Mesenchymal stem cell (in vitro differentiated cells and primary cell): ENCODE results near the gene ZBTB14.

Source experiments
- DNase-seq: peaks from one replicate; pipeline ENCODE4 v3.0.0-alpha.2; 2013
- H2AFZ ChIP-seq: one replicate; pipeline ENCODE4 v1.6.1; 2013; ENCODE audit warnings: low read depth, mild to moderate bottlenecking, control low read depth, inconsistent platforms, low read length, moderate library complexity
- H2AK5ac ChIP-seq: 2 replicates; pipeline ENCODE4 v1.6.1; 2013; ENCODE audit warnings: low read length, moderate library complexity, mild to moderate bottlenecking, inconsistent platforms; ENCODE audit not compliant: severe bottlenecking
- H2BK120ac ChIP-seq: one replicate; pipeline ENCODE4 v1.6.1; 2013; ENCODE audit warnings: low read depth, mild to moderate bottlenecking, inconsistent platforms, low read length, moderate library complexity
- H2BK12ac ChIP-seq, 2 experiments: one replicate each; pipeline ENCODE4 v1.6.1; 2013; ENCODE audit warnings: inconsistent platforms in 2 of 2, low read length in 2 of 2, mild to moderate bottlenecking in 2 of 2, moderate library complexity in 2 of 2, control low read depth in 1 of 2
- H2BK15ac ChIP-seq: one replicate; pipeline ENCODE4 v1.6.1; 2013; ENCODE audit warnings: mild to moderate bottlenecking, low read depth, inconsistent platforms; ENCODE audit not compliant: poor library complexity, severe bottlenecking
- H2BK5ac ChIP-seq: 2 replicates; pipeline ENCODE4 v1.6.1; 2013; ENCODE audit warnings: low read depth, mild to moderate bottlenecking, low read length, control low read depth, inconsistent platforms; ENCODE audit not compliant: poor library complexity, severe bottlenecking
- H3K14ac ChIP-seq, 2 experiments: one replicate each; pipeline ENCODE4 v1.6.1; 2013; ENCODE audit warnings: inconsistent platforms in 2 of 2, low read length in 2 of 2, control low read depth in 1 of 2, mild to moderate bottlenecking in 1 of 2, moderate library complexity in 1 of 2
- H3K18ac ChIP-seq, 2 experiments: one replicate each; pipeline ENCODE4 v1.6.1; 2013; ENCODE audit warnings: inconsistent platforms in 2 of 2, low read length in 2 of 2, control low read depth in 1 of 2, low read depth in 1 of 2, mild to moderate bottlenecking in 1 of 2
- H3K23ac ChIP-seq, 2 experiments: one replicate each; pipeline ENCODE4 v1.6.1; 2013; ENCODE audit warnings: inconsistent platforms in 2 of 2, low read length in 2 of 2, mild to moderate bottlenecking in 2 of 2, moderate library complexity in 2 of 2, control low read depth in 1 of 2
- H3K27ac ChIP-seq: 2 replicates; pipeline ENCODE4 v1.5.1; 2013; ENCODE audit warnings: mild to moderate bottlenecking, moderate library complexity, low read length, control low read depth, inconsistent platforms; ENCODE audit not compliant: poor library complexity, severe bottlenecking
- H3K27me3 ChIP-seq, 2 experiments: 2 replicates each; pipeline versions ENCODE4 v1.6.1 to v1.7.0; 2013; ENCODE audit warnings: low read length in 2 of 2, mild to moderate bottlenecking in 2 of 2, moderate library complexity in 2 of 2, control low read depth in 1 of 2, inconsistent platforms in 1 of 2; ENCODE audit not compliant: control insufficient read depth in 1 of 2, insufficient read depth in 1 of 2
- H3K36me3 ChIP-seq, 2 experiments: 2 replicates each; pipeline versions ENCODE4 v1.6.1 to v1.7.0; 2013; ENCODE audit warnings: low read length in 2 of 2, control low read depth in 1 of 2, inconsistent platforms in 1 of 2, low read depth in 1 of 2, mild to moderate bottlenecking in 1 of 2; ENCODE audit not compliant: insufficient read depth in 2 of 2, control insufficient read depth in 1 of 2
- H3K4ac ChIP-seq, 2 experiments: one replicate each; pipeline ENCODE4 v1.6.1; 2013; ENCODE audit warnings: inconsistent platforms in 2 of 2, low read length in 2 of 2, mild to moderate bottlenecking in 2 of 2, moderate library complexity in 2 of 2, control low read depth in 1 of 2, low read depth in 1 of 2
- H3K4me1 ChIP-seq: 2 replicates; pipeline ENCODE4 v1.6.1; 2013; ENCODE audit warnings: low read depth, low read length, control low read depth; ENCODE audit not compliant: control insufficient read depth, insufficient read depth
- H3K4me2 ChIP-seq: 2 replicates; pipeline ENCODE4 v1.6.1; 2013; ENCODE audit warnings: low read length, mild to moderate bottlenecking, inconsistent platforms; ENCODE audit not compliant: poor library complexity, severe bottlenecking
- H3K4me3 ChIP-seq, 2 experiments: 2 replicates each; pipeline versions ENCODE4 v1.5.1 to v1.7.0; 2013; ENCODE audit warnings: low read length in 2 of 2, mild to moderate bottlenecking in 2 of 2, control low read depth in 1 of 2, low read depth in 1 of 2; ENCODE audit not compliant: insufficient read depth in 1 of 2
- H3K79me1 ChIP-seq: replicated peaks from 2 replicates; pipeline ENCODE4 v1.6.1; 2013; ENCODE audit warnings: mild to moderate bottlenecking, control low read depth, low read length, inconsistent platforms; ENCODE audit not compliant: poor library complexity, severe bottlenecking
- H3K9ac ChIP-seq: 2 replicates; pipeline ENCODE4 v1.7.0; 2013; ENCODE audit warnings: mild to moderate bottlenecking, low read length, moderate library complexity
- H3K9me3 ChIP-seq: 2 replicates; pipeline ENCODE4 v1.7.0; 2013; ENCODE audit warnings: mild to moderate bottlenecking, low read length; ENCODE audit not compliant: control insufficient read depth
- H4K8ac ChIP-seq: one replicate; pipeline ENCODE4 v1.6.1; 2013; ENCODE audit warnings: inconsistent platforms, mild to moderate bottlenecking, low read length, moderate library complexity
- H4K91ac ChIP-seq: one replicate; pipeline ENCODE4 v1.6.1; 2013; ENCODE audit warnings: mild to moderate bottlenecking, low read length, inconsistent platforms
- WGBS: methylation state at CpG from one replicate; pipeline ENCODE4 v1.1.7; 2013; ENCODE audit warnings: mixed read lengths; 5-methylcytosine and 5-hydroxymethylcytosine counted together

Gene ZBTB14

GRCh38 chr18:5309888-5310470 lies 14.5 kb upstream of the ZBTB14 start:
- no peaks in the 10 kb centered on the region for H3K4me1 ChIP-seq
- no peak overlapping the region for H3K18ac ChIP-seq
- no peak overlapping the region for H3K4ac ChIP-seq
- H3K4me2 ChIP-seq, result no peak overlapping the region
- no peak overlapping the region for H2AK5ac ChIP-seq
- WGBS, result 81% methylated on average over 5 of the region's 5 CpGs
- no peak overlapping the region for H3K23ac ChIP-seq
- DNase-seq, result no peak
- no peak overlapping the region for H3K14ac ChIP-seq
- H3K4me3 ChIP-seq, result peak overlapping the region in 1 of 2 experiments; percentile 67
- no peak overlapping the region for H2BK15ac ChIP-seq
- H3K9ac ChIP-seq, result peak overlapping the region; percentile 33
- H2AFZ ChIP-seq, result no peak overlapping the region
- H4K91ac ChIP-seq, result no peak overlapping the region
- H4K8ac ChIP-seq, result no peak overlapping the region
- no peaks in the 10 kb centered on the region for H3K9me3 ChIP-seq
- no peaks in the 10 kb centered on the region for H3K79me1 ChIP-seq
- no peak overlapping the region for H2BK12ac ChIP-seq
- no peak overlapping the region for H2BK120ac ChIP-seq
- no peak overlapping the region for H3K27ac ChIP-seq
- no peak overlapping the region for H2BK5ac ChIP-seq
- H3K36me3 ChIP-seq, result no peaks in the 10 kb centered on the region
- H3K27me3 ChIP-seq, result no peaks in the 10 kb centered on the region

DNA sequence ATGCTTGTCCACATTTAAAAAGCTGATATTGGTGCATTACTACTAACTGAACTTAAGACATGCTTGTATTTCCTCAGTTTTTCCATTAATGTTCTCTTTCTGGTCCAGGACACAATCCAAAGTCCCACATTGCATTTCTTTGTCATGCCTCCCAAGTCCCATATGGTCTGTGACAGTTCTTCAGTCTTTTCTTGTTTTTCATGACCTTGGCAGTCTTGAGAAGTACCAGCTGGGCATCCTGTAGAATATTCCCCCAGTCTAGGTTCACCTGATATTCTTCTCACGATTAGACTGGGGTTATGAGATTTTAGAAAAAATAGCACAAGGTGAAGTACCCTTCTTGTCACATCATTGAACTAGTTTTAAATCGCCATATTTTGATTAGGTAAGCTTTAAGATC lies 10.3 kb upstream of the ZBTB14 start:
- H3K23ac ChIP-seq, result no peak overlapping the region
- no peak overlapping the region for H2BK15ac ChIP-seq
- no peak overlapping the region for H2BK120ac ChIP-seq
- 86% methylated on average over 1 of the region's 2 CpGs for WGBS
- H2BK12ac ChIP-seq, result no peak overlapping the region
- H2BK5ac ChIP-seq, result no peak overlapping the region
- peaks cover 0 to 6% of the 10 kb centered on the region in 2 experiments for H3K27me3 ChIP-seq
- no peak overlapping the region for H4K91ac ChIP-seq
- H3K4me1 ChIP-seq, result no peaks in the 10 kb centered on the region
- DNase-seq, result no peak
- no peaks in the 10 kb centered on the region for H3K36me3 ChIP-seq
- no peak overlapping the region for H3K27ac ChIP-seq
- no peak overlapping the region for H2AFZ ChIP-seq
- H3K79me1 ChIP-seq, result no peaks in the 10 kb centered on the region
- H3K18ac ChIP-seq, result no peak overlapping the region
- H3K4me2 ChIP-seq, result no peak overlapping the region
- H3K9me3 ChIP-seq, result no peaks in the 10 kb centered on the region
- H3K4me3 ChIP-seq, result no peak overlapping the region
- no peak overlapping the region for H4K8ac ChIP-seq
- no peak overlapping the region for H3K4ac ChIP-seq
- H3K14ac ChIP-seq, result no peak overlapping the region
- no peak overlapping the region for H3K9ac ChIP-seq
- no peak overlapping the region for H2AK5ac ChIP-seq

DNA sequence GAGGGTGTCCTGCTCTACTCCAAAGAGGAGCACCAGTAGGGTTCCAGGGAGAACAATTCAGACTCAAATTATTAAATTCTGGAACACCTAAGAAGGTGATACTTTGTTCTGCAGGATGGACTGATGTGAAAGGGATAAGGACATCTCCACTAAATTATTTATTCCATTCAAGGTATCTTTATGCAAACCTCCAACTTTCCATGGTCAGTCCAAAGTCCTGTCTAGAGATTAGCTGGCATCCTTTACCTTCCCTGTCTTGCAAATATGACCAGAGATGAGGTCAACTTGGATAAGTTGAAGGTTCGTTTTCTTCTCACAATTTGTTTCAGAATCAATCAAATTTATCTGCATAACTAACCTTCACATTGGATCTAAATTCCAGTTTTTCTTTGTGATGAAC lies 8.7 kb upstream of the ZBTB14 start:
- Histone ChIP-seq H3K4me3 (no peak overlapping the region), H2AK5ac (no peak overlapping the region), H3K23ac (no peak overlapping the region), H3K9ac (no peak overlapping the region), H2BK5ac (no peak overlapping the region), H2BK120ac (no peak overlapping the region), H2BK12ac (no peak overlapping the region), H4K91ac (no peak overlapping the region), H3K18ac (no peak overlapping the region), H2BK15ac (no peak overlapping the region), H3K9me3 (no peaks in the 10 kb centered on the region), H3K36me3 (no peaks in the 10 kb centered on the region), H3K4me1 (no peaks in the 10 kb centered on the region), H3K79me1 (no peaks in the 10 kb centered on the region), H3K14ac (no peak overlapping the region), H3K27me3 (peaks cover 0 to 6% of the 10 kb centered on the region in 2 experiments), H2AFZ (no peak overlapping the region), H4K8ac (no peak overlapping the region), H3K4ac (no peak overlapping the region), H3K4me2 (no peak overlapping the region), H3K27ac (no peak overlapping the region)
- WGBS, result 86% methylated on average over 1 of the region's 1 CpG
- DNase-seq, result no peak

- peaks cover 0 to 6% of the 10 kb centered on the region in 2 experiments for H3K27me3 ChIP-seq
- no CpG with 5 or more reads among the region's 1 CpG for WGBS
- H3K4ac ChIP-seq, result no peak overlapping the region
Observed at GRCh38 chr18:5303636-5304035, 8.1 kb upstream of the ZBTB14 start.

More at GRCh38 chr18:5303636-5304035, 8.1 kb upstream of the ZBTB14 start:
- Histone ChIP-seq H3K27ac (no peak overlapping the region), H3K23ac (no peak overlapping the region), H3K14ac (no peak overlapping the region), H3K4me3 (no peak overlapping the region), H3K36me3 (no peaks in the 10 kb centered on the region), H3K4me1 (no peaks in the 10 kb centered on the region), H3K79me1 (no peaks in the 10 kb centered on the region), H2BK5ac (no peak overlapping the region), H3K18ac (no peak overlapping the region), H4K91ac (no peak overlapping the region), H3K4me2 (no peak overlapping the region), H2BK15ac (no peak overlapping the region), H4K8ac (no peak overlapping the region), H3K9ac (no peak overlapping the region), H2BK12ac (no peak overlapping the region), H2AFZ (no peak overlapping the region), H2BK120ac (no peak overlapping the region), H3K9me3 (no peaks in the 10 kb centered on the region), H2AK5ac (no peak overlapping the region)
- no peak for DNase-seq
